GM18505 (cell line): ENCODE measurements around the gene FHAD1.
"Not testable (repeated sequence)": the region's sequence is repeated elsewhere in the genome, so short reads cannot be mapped to it uniquely, and the experiment has no call there.

Experiments used
- ATAC-seq: cut with Tn5 transposase; IDR thresholded peaks from one replicate; pipeline ENCODE4 v1.9.1; 2021; ENCODE audit not compliant: unreplicated experiment
- POLR2A ChIP-seq: IDR thresholded peaks from 4 replicates; pipeline ENCODE4 v1.6.1; 2011; ENCODE audit warnings: borderline replicate concordance; ENCODE audit not compliant: insufficient read depth, insufficient read length; ENCODE audit errors: extremely low read depth

Gene FHAD1

DNA sequence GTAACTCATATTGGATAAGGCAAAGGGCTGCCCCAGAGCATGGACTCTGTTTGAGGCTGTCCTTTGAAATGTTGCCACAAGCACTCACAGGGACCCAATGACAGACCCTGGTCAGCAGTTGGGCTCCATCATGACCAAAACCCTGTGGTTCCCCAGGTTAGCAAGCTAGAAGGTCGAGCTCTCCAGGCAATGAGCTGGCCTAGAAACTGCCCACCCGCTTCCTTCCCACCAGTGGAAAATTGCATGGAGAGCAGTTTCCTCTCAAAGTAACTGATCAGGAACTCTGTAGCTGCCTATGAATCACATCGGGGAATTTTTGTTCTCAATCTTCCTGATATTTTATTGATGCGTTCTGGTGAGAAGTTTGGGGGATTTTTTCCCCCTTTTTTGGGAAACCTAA, 52.8 kb downstream of the FHAD1 start:
- TF ChIP-seq POLR2A = no peak
- no peak for ATAC-seq

DNA sequence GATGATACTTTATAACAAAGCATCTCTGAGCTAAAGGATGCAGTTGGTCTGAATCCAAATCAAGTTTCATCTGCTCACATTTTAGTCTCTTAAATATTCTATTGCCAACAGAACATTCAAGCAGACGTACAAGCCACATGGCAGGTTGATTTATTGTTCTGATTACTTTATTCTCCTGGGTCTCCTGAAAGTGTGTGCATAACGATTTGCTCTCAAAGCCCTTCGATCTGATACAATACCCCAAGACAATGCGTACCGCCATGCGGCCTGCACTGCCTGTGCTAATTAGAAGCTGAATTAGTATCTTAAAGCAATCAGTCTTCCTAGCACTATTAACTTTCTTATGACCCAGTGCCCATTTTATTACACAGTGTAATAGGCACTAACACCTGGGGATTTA, 56.9 kb downstream of the FHAD1 start:
- TF ChIP-seq POLR2A = no peak
- ATAC-seq = no peak

DNA sequence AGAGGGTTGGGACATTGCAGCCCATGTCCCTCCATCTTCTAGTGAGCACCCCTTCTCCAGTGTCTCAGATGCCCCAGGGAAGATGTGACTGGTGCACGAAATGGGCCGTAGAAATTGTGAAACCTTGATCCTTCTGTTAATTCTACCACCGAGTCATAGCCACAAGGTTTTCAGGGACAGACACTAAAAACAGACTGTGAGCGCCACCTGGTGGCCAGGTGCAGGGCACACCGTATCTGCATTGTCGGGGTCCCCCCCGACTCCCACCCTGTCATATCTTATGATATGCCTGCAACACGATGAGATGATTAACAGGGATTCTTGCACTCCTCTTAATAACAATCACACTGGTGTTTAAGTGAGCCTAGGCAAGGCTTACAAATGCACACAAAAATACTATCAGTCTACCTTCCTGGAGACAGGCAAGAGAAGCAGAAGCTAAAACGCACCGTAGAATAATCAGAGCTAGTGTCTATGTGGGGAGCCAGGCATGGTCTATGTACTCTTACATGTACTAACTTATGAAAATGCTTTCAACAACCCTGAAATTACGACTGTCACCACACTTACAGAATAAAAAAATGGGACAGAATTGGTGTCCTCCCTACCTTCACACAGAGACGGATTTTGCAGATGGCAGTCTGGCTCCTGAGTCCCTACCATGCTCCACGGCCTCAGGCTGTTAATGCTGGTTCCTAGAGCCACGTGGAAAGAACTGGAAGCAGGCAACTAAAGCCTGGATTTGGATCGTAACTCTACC, 57.9 kb downstream of the FHAD1 start:
- ATAC-seq = no peak
- TF ChIP-seq POLR2A = no peak

DNA sequence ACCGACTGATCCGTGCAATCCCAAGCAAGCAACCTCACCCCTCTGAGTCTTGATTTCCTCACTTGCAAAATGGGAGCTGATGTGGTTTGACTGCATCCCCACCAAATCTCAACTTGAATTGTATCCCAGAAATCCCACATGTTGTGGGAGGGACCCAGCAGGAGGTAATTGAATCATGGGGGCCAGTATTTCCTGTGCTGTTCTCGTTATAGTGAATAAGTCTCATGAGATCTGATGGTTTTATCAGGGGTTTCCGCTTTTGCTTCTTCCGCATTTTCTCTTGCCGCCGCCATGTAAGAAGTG, 58.4 kb downstream of the FHAD1 start:
- no peak for ATAC-seq

DNA sequence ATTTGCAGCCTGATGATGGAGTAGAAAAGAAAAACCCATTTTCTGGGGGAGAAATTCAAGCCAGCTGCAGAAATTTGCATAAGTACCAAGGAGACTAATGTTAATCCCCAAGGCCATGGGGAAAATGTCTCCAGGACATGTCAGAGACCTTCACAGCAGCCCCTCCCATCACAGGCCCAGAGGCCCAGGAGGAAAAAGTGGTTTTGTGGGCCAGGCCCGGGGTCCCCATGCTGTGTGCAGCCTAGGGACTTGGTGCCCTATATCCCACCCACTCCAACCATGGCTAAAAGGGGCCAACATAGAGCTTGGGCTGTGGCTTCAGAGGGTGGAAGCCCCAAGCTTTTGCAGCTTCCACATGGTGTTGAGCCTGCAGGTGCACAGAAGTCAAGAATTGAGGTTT, 59.3 kb downstream of the FHAD1 start:
- not testable (repeated sequence) for ATAC-seq

More for the DNA sequence above, 58.4 kb downstream of the FHAD1 start:
- TF ChIP-seq POLR2A = no peak

DNA sequence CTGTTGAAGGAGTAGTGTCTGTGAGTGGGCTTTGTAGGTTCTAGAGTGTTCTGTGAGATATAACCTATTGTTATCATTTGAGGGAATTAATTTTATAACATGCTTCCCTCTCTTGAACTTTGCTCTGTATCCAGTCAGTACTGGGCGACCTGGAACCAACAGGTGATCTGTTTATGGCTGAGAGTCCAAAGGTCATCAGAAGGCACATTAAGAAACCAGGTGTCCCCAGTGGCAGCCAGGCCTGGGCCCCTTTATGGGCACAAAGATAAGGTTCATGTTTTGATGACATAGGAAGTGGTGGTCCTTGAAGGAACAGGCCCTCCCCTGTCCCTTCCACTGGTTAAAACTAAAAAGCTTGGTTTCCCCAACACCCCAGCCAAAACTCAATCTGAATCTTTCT, 61.1 kb downstream of the FHAD1 start:
- TF ChIP-seq POLR2A = no peak
- no peak for ATAC-seq

DNA sequence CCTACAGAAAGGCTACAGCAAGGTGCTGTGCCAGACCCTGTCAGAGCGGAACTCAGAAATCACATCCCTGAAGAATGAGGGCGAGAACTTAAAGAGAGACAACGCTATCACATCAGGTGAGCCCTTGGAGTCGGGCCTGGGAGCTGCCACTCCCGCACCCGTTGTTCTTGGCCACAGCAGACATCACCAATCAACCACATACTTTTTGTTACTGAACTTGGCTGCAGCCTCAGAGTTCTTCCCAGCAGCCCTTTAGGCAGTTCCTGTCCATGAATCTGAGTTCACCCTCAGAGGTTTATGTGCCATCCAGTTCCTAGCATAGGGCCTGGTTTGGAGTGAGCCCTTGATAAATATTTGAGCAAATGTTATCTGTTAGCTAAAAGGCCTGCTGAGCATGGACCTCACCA, 61.6 kb downstream of the FHAD1 start:
- no peak for ATAC-seq
- TF ChIP-seq POLR2A = no peak

DNA sequence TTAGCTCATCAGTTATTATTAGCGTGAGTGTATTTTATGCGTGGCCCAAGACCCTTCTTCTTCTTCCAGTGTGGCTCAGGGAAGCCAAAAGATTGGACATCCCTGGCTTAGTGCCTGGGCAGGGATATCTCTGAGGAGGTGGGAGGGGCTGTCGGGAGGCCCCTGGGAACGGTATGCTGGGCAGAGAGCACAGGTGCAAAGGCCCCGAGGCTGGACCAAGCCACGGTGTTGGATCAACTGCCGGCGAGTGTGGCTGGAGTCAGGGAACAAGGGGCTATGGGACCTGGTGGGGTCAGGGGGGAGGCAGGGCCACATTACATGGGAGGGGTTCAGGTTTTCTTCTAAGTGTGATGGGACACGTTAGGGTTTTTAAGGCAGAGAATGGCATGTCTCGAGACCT, 62.7 kb downstream of the FHAD1 start:
- TF ChIP-seq POLR2A = no peak
- ATAC-seq = no peak

DNA sequence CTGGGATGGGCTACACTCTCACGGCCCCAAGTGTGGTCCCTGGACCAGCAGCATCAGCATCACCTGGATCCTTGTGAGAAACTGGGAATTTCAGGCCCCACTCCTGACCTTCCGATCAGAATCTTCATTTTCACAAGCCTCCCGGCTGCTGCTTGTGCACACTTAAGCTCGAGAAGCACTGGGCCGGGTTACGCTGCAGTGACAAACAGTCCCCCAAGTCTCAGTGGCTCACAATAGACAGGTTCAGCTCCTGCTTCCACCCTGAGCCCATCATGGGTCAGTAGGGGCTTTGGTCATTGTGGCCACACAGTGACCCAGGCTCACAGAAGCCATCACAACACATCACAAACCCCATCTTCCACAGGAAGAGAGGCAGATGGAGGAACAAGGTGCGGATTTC, 63.5 kb downstream of the FHAD1 start:
- TF ChIP-seq POLR2A = no peak
- no peak for ATAC-seq

DNA sequence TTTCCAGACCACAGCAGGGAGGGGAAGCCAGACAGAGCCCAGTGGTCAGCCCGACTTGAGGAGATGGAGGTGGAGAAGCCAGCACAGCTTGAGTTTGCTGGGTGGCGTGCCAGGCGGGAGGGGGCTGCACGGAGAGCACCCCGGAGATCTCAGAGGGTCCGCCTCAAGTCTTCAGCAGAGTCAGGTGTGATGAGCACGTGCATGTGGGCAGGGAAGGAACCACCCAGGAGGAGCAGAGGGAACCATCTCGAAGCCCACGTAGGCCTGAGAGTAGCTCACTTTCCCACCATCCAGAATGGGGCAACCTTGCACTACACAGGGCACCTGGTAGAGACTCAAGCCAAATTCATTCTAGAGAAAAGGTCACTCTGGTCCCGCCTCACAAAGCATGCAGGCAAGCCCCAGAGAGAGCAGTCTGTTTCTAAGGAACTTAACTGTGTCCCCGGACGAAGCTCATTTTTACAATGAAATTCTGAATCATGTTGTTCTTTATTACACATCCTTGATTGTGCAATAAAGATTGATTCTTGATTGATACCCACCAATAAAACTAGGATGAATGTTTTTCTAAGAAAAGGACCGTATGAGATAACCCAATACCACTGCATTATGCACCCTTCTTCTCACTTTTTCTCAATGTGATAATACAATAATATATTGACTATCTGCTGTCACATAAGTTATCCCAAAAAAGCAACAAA, 64.2 kb downstream of the FHAD1 start:
- no peak for TF ChIP-seq POLR2A
- ATAC-seq = no peak

DNA sequence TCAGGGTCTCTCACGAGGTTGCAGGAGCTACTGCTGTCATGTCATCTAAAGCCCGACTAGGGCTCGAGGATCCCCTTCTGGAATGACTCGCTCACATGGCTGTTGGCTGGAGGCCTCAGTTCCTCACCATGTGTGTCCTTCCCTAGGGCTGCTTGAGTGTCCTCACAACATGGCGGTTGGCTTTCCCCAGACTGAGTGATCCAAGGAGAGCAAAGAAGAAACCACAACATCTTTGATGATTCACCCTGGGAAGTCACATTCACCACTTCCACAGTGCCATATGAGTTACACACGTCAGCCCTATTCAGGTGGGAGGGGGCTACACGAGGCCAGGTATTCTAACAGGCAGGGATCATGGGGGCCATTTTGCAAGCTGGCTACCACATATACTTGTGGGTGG, 64.9 kb downstream of the FHAD1 start:
- no peak for TF ChIP-seq POLR2A
- ATAC-seq = no peak

DNA sequence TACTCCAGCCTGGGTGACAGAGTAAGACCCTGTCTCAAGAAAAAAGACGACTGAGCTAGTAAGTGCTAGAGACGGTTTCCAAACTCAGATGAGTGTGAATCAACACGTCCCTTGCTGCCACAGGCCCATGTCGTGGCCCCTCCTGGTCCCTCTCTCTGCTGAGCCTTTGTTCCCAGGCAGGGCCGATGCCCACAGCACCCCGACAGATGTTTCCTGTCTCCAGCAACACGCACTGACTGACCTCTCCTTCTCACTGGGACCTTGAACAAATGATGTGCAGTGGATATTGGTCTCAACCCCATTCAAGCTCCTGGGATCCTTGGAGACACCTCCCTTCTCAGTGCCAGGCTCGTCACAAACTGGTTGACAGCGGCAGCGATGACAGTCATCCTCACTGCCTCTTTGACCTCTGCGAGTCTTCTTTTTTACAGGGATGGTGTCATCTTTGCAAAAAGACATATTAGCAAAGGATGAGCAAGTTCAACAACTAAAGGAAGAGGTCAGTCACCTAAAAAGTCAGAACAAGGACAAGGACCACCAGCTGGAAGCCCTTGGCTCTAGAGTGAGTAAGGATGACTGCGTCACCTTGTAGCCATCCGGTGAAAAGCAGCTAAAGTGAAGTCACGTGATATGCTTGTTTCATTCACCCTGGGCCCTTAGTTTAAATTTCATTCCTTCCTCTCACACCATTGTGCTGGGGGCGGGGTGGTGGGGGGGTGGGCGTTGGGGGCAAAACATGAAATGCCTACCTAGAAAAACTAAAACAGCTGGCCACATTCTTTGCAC, 65.8 kb downstream of the FHAD1 start:
- TF ChIP-seq POLR2A = no peak
- no peak for ATAC-seq

DNA sequence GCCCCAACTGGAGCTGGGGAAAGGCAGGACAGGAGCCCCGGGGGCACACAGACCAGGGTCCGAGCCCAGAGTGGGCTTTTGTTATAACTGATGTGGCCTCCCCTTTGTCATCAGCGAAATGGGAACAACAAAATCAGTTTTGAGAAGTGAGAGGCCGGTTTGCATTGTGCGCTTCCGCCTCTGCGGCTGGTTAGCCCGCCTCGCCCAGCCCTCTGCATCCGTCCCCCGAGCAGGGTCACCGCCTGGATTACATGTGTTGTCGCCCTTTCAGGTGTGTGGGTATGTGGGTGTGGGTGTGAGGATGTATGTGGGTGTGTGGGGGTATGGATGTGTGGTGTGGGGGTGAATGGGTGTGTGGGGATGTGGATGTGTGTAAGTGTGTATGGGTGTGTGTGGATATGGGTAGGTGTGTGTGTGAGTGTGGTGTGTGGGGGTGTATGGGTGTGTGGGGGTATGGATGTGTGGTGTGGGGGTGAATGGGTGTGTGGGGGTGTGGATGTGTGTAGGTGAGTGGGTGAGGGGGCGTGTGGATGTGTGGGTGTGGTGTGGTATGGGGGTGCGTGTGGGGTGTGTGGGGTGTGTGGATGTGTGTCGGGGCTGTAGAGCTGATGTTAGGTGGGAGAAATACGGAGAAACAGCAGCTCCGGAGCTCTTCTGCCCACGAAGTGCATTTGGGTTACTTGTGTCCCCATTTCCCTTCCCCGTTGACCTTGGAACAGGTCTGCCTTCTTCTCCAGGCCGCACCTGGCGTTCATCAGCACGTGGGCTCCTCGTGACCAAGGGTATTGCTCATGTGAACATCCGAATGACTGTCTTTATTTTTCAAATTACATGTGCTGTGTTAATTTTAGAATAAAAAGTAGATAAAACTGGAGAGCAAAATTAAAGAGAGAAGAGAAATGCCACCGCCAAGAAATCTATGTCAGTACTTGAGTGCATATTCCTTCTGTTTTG, 67.6 kb downstream of the FHAD1 start:
- no peak for ATAC-seq
- no peak for TF ChIP-seq POLR2A
